ENCODE data around the gene PIK3C2B.
A peak's percentile ranks its signal among the peaks of the same experiment; 100 is the strongest.

PIK3C2B gene

GRCh38 chr1:204478921-204479320 lies 15.7 kb downstream of the PIK3C2B start:
- no peak for DNase-seq

- DNase-seq: no peak
Observed at GRCh38 chr1:204478172-204478899, 16.3 kb downstream of the PIK3C2B start.

GRCh38 chr1:204477036-204477740 lies 17.4 kb downstream of the PIK3C2B start:
- no peak for DNase-seq

GRCh38 chr1:204476563-204476962 lies 18.0 kb downstream of the PIK3C2B start:
- DNase-seq: no peak

- no peak for DNase-seq
Observed at GRCh38 chr1:204475656-204476432, 18.8 kb downstream of the PIK3C2B start.

- no peak for DNase-seq
Observed at GRCh38 chr1:204473400-204473965, 21.1 kb downstream of the PIK3C2B start.

GRCh38 chr1:204472660-204473059 lies 21.9 kb downstream of the PIK3C2B start:
- no peak for DNase-seq

- no peak for DNase-seq
Observed at GRCh38 chr1:204471687-204472086, 22.9 kb downstream of the PIK3C2B start.

- DNase-seq: no peak
Observed at GRCh38 chr1:204469304-204469703, 25.3 kb downstream of the PIK3C2B start.

- DNase-seq: no peak
Observed at GRCh38 chr1:204468766-204469302, 25.8 kb downstream of the PIK3C2B start.

GRCh38 chr1:204468206-204468605 lies 26.4 kb downstream of the PIK3C2B start:
- no peak for DNase-seq

GRCh38 chr1:204466416-204467405 lies 27.9 kb downstream of the PIK3C2B start:
- DNase-seq: no peak

GRCh38 chr1:204465546-204466415 lies 28.8 kb downstream of the PIK3C2B start:
- DNase-seq: no peak

GRCh38 chr1:204464701-204465100 lies 29.9 kb downstream of the PIK3C2B start:
- DNase-seq: no peak

GRCh38 chr1:204464187-204464631 lies 30.4 kb downstream of the PIK3C2B start:
- peak in 1 of 5 donors; percentile 14 for DNase-seq

GRCh38 chr1:204463125-204464060 lies 31.2 kb downstream of the PIK3C2B start:
- DNase-seq: no peak

- DNase-seq: no peak
Observed at GRCh38 chr1:204462229-204462561, 32.4 kb downstream of the PIK3C2B start.

- DNase-seq: peak in 3 of 5 donors; percentile 10 to 27 (median 13)
Observed at GRCh38 chr1:204461331-204462228, 33.0 kb downstream of the PIK3C2B start.
